A549 (cell line): ENCODE measurements around the gene EMID1. TPM values are rescaled to one million over a fixed set of nuclear protein-coding genes. Genes with fewer than 3 reads are reported as not detected.

Source experiments
- ATAC-seq, 2 experiments: fragments of 200-7000 bp in 1 of 2; fragments of >200 bp in 1 of 2; cut with Nextera tagmentation in 1 of 2; cut with Tn5 transposase in 1 of 2; 3 replicates each; pipeline versions ENCODE4 v1.8.0 to v1.9.1; 2018 to 2020; ENCODE audit warnings: mild to moderate bottlenecking in 1 of 2, moderate library complexity in 1 of 2
- CTCF ChIA-PET: fragments of 300-600 bp; sonication (Branson Sonifier 250); formaldehyde crosslinking; extraction: SDS; loops from one replicate; lab custom pipeline; 2021; ENCODE audit warnings: antibody characterized with exemption, inconsistent platforms; lab: Yijun Ruan, JAX
- POLR2A ChIA-PET: fragments of 350-600 bp; formaldehyde crosslinking; extraction: SDS; loops from one replicate; lab custom pipeline; 2021; ENCODE audit warnings: antibody characterized with exemption, inconsistent platforms; lab: Yijun Ruan, JAX
- DNase-seq, 2 experiments: peaks; one replicate each; pipeline versions ENCODE4 v3.0.0 to v3.0.0-alpha.2; 2011 to 2016; ENCODE audit warnings: low read depth in 1 of 2, low spot score in 1 of 2
- FAIRE-seq: peaks from 2 replicates; lab custom pipeline; 2011; peaks lifted over from hg19 to GRCh38; lab: Jason Lieb, UNC
- H3K27ac ChIP-seq, 2 experiments: fragments of >200 bp; sonication (Bioruptor Twin); formaldehyde crosslinking; 3 replicates each; pipeline ENCODE4 v1.5.1; 2016 to 2017
- H3K4me1 ChIP-seq: fragments of >200 bp; sonication (Bioruptor Twin); formaldehyde crosslinking; 3 replicates; pipeline ENCODE4 v1.6.1; 2016
- H3K4me2 ChIP-seq: fragments of >200 bp; sonication (Bioruptor Twin); formaldehyde crosslinking; 3 replicates; pipeline ENCODE4 v1.6.1; 2016
- H3K4me3 ChIP-seq: fragments of >200 bp; sonication (Bioruptor Twin); formaldehyde crosslinking; 3 replicates; pipeline ENCODE4 v1.5.1; 2016
- H3K9me3 ChIP-seq: fragments of >200 bp; sonication (Bioruptor Twin); formaldehyde crosslinking; 3 replicates; pipeline ENCODE4 v1.6.1; 2016
- ATOH8 ChIP-seq: fragments of 250-450 bp; sonication (Bioruptor Pico); IDR thresholded peaks from 2 replicates; pipeline ENCODE4 v1.5.0; 2020; ENCODE audit warnings: low read depth, mild to moderate bottlenecking, moderate library complexity
- CEBPB ChIP-seq, 2 experiments: fragments of >200 bp in 1 of 2; sonication (Bioruptor Twin) in 1 of 2; formaldehyde crosslinking in 1 of 2; IDR thresholded peaks; 2 replicates each; pipeline ENCODE4 v1.6.1; 2012 to 2016
- CTCF ChIP-seq: fragments of >200 bp; sonication (Bioruptor Twin); formaldehyde crosslinking; IDR thresholded peaks from 3 replicates; pipeline ENCODE4 v1.5.1; 2016
- EHF ChIP-seq: fragments of 250-450 bp; sonication (Bioruptor Pico); IDR thresholded peaks from 2 replicates; pipeline ENCODE4 v1.5.0; 2020; ENCODE audit warnings: mild to moderate bottlenecking
- EP300 ChIP-seq, 2 experiments: fragments of >200 bp; sonication (Bioruptor Twin); formaldehyde crosslinking; IDR thresholded peaks; 2 replicates in 1 of 2; 3 replicates in 1 of 2; pipeline ENCODE4 v1.6.1; 2016 to 2017
- FOSB ChIP-seq: fragments of 250-450 bp; sonication (Bioruptor Pico); IDR thresholded peaks from 2 replicates; pipeline ENCODE4 v1.5.0; 2020; ENCODE audit warnings: mild to moderate bottlenecking, moderate library complexity
- HMGXB4 ChIP-seq: fragments of 250-450 bp; sonication (Bioruptor Pico); IDR thresholded peaks from 2 replicates; pipeline ENCODE4 v1.5.0; 2021; ENCODE audit warnings: mild to moderate bottlenecking, moderate library complexity, borderline replicate concordance
- HOXA7 ChIP-seq: fragments of 250-450 bp; sonication (Bioruptor Pico); IDR thresholded peaks from 2 replicates; pipeline ENCODE4 v1.5.0; 2020; ENCODE audit warnings: mild to moderate bottlenecking, moderate library complexity
- HOXB13 ChIP-seq: fragments of 250-450 bp; sonication (Bioruptor Pico); IDR thresholded peaks from 2 replicates; pipeline ENCODE4 v1.5.0; 2020; ENCODE audit warnings: low read depth, mild to moderate bottlenecking, moderate library complexity
- HOXB5 ChIP-seq: fragments of 250-450 bp; sonication (Bioruptor Pico); IDR thresholded peaks from 2 replicates; pipeline ENCODE4 v1.5.0; 2020; ENCODE audit warnings: mild to moderate bottlenecking, moderate library complexity
- KDM1A ChIP-seq: fragments of 200-600 bp; sonication (generic); IDR thresholded peaks from 2 replicates; pipeline ENCODE4 v1.6.1; 2016; ENCODE audit warnings: low read depth, mild to moderate bottlenecking
- MAFK ChIP-seq: fragments of 450-650 bp; IDR thresholded peaks from 2 replicates; pipeline ENCODE4 v1.6.1; 2014; ENCODE audit not compliant: partially characterized antibody
- MAZ ChIP-seq: fragments of 150-350 bp; IDR thresholded peaks from 2 replicates; pipeline ENCODE4 v1.6.1; 2014; ENCODE audit warnings: antibody characterized with exemption, low read depth, low read length, borderline replicate concordance
- NFE2L2 ChIP-seq: fragments of 150-350 bp; conservative IDR thresholded peaks from 2 replicates; pipeline ENCODE4 v1.6.1; 2014; ENCODE audit warnings: low read length
- NPAS2 ChIP-seq: fragments of 250-450 bp; sonication (Bioruptor Pico); IDR thresholded peaks from 2 replicates; pipeline ENCODE4 v1.8.0; 2022; ENCODE audit warnings: mild to moderate bottlenecking, moderate library complexity, borderline replicate concordance
- PBX3 ChIP-seq: IDR thresholded peaks from 2 replicates; pipeline ENCODE4 v1.6.1; 2012
- RAD21 ChIP-seq, 2 experiments: fragments of >200 bp in 1 of 2; sonication (Bioruptor Twin) in 1 of 2; formaldehyde crosslinking in 1 of 2; IDR thresholded peaks in 1 of 2; conservative IDR thresholded peaks in 1 of 2; 2 replicates in 1 of 2; 3 replicates in 1 of 2; pipeline ENCODE4 v1.6.1; 2012 to 2018; ENCODE audit warnings: inconsistent platforms in 1 of 2
- RARB ChIP-seq: fragments of 250-450 bp; sonication (Bioruptor Pico); IDR thresholded peaks from 2 replicates; pipeline ENCODE4 v1.8.0; 2021; ENCODE audit warnings: mild to moderate bottlenecking, moderate library complexity
- REST ChIP-seq: fragments of 200-600 bp; sonication (generic); IDR thresholded peaks from 2 replicates; pipeline ENCODE4 v1.6.1; 2016; ENCODE audit warnings: antibody characterized with exemption, mild to moderate bottlenecking, moderate library complexity
- WGBS: methylation state at CpG from one replicate; pipeline ENCODE4 v1.1.6; 2017; ENCODE audit errors: missing lambda C conversion rate; 5-methylcytosine and 5-hydroxymethylcytosine counted together
- polyA plus RNA-seq, 4 experiments: library from polyadenylated mRNA; depleted of rRNA in 3 of 4; stranded (reverse); fragments of >200 nt; fragmentation: RNase III in 1 of 4; extraction: RNeasy Plus Mini Kit Qiagen cat#74134 plus additional on column Dnase treatment in 1 of 4; gene quantifications; 2 replicates in 3 of 4; 3 replicates in 1 of 4; pipeline ENCODE4 v1.2.3, GENCODE V29; 2011 to 2017

The EMID1 gene
- polyA plus RNA-seq, 2 of the 4 experiments (the other 2 are of a cell fraction), result 0.28 TPM

GRCh38 chr22:29269731-29270474 is 64.2 kb downstream of the EMID1 start:
- no peak for FAIRE-seq

More at GRCh38 chr22:29269731-29270474, 64.2 kb downstream of the EMID1 start:
- Histone ChIP-seq H3K4me3 (peak overlapping the region; percentile 99), H3K27ac (peak overlapping the region; percentile 100), H3K9me3 (no peaks in the 10 kb centered on the region), H3K4me2 (peak overlapping the region; percentile 98), H3K4me1 (peaks cover 37% of the 10 kb centered on the region)
- CTCF ChIA-PET, result interaction anchor here (1.4 kb wide), 1 partner anchor 89 kb away, joined by 4 read pairs; no protein-coding TSS in a partner anchor
- 8% methylated on average over 13 of the region's 13 CpGs for WGBS
- ATAC-seq (no peak), DNase-seq (no peak)
- TF ChIP-seq CEBPB (IDR thresholded peaks at IDR 0.05) (no peak), PBX3 (no peak), EP300 (IDR thresholded peaks at IDR 0.05) (no peak), HOXB5 (CRISPR knock-in tag) (no peak), RARB (CRISPR knock-in tag) (no peak), ATOH8 (CRISPR knock-in tag) (no peak), HOXA7 (no peak), KDM1A (no peak), REST (no peak), HMGXB4 (CRISPR knock-in tag) (no peak), RAD21 (conservative IDR thresholded peaks at IDR 0.05 in 1 of 2, IDR thresholded peaks at IDR 0.05 in 1 of 2) (no peak), NPAS2 (CRISPR knock-in tag) (no peak), CTCF (no peak), FOSB (no peak), MAZ (no peak), HOXB13 (CRISPR knock-in tag) (no peak), MAFK (no peak), NFE2L2 (no peak), EHF (CRISPR knock-in tag) (no peak)
- POLR2A ChIA-PET, result no interaction called here
